Astrocyte of the cerebellum (primary cell): ENCODE data around the gene TMEM131.

Experiments used
- DNase-seq: peaks from one replicate; pipeline ENCODE4 v3.0.0-alpha.2; 2011; ENCODE audit warnings: low read depth
- H3K4me3 ChIP-seq: 2 replicates; pipeline ENCODE4 v1.5.1; 2011; ENCODE audit warnings: mild to moderate bottlenecking, low read depth, low read length, moderate library complexity
- in situ Hi-C: cut with HindIII; loops from 2 replicates; pipeline ENCODE4 v1.10.0; 2017; ENCODE audit warnings: low sequenced_read_pairs
- TF ChIP-seq, protein P1 (sequence below): IDR thresholded peaks from 2 replicates; pipeline ENCODE4 v1.5.1; 2012; ENCODE audit warnings: low read length, low read depth, moderate library complexity, mild to moderate bottlenecking; ENCODE audit errors: missing control alignments

TMEM131 gene

GRCh38 chr2:97747285-97747684 is 248.5 kb downstream of the TMEM131 start:
- no peak overlapping the region for H3K4me3 ChIP-seq
- in situ Hi-C loops: no loop called here
- TF ChIP-seq, protein P1, sequence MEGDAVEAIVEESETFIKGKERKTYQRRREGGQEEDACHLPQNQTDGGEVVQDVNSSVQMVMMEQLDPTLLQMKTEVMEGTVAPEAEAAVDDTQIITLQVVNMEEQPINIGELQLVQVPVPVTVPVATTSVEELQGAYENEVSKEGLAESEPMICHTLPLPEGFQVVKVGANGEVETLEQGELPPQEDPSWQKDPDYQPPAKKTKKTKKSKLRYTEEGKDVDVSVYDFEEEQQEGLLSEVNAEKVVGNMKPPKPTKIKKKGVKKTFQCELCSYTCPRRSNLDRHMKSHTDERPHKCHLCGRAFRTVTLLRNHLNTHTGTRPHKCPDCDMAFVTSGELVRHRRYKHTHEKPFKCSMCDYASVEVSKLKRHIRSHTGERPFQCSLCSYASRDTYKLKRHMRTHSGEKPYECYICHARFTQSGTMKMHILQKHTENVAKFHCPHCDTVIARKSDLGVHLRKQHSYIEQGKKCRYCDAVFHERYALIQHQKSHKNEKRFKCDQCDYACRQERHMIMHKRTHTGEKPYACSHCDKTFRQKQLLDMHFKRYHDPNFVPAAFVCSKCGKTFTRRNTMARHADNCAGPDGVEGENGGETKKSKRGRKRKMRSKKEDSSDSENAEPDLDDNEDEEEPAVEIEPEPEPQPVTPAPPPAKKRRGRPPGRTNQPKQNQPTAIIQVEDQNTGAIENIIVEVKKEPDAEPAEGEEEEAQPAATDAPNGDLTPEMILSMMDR: no peak
- no peak for DNase-seq

GRCh38 chr2:97745474-97746174 is 250.1 kb downstream of the TMEM131 start:
- TF ChIP-seq, protein P1: no peak
- DNase-seq: no peak
- in situ Hi-C loops: no loop called here
- no peak overlapping the region for H3K4me3 ChIP-seq

DNA sequence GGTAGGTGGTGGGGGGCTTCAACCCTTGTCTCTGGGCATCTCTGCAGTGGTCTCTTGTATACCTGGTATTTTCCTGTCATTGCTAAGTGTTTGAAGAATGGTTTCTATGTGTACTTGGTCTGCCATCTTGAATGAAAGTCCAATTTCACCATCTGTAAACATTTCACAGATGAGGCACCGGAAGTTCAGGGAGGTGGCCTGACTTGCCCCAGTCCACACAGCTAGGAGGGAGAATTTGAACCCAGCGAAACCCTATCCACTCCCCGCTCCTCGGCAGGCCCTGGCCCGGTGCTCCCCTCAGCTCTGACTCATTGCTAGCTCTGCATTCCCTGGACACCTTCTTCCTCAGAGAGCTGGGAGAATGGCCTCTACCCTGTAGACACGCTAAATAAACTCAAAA is 251.8 kb downstream of the TMEM131 start:
- TF ChIP-seq, protein P1: no peak
- in situ Hi-C loops: no loop called here
- H3K4me3 ChIP-seq: no peak overlapping the region
- no peak for DNase-seq

GRCh38 chr2:97742381-97742847 is 253.3 kb downstream of the TMEM131 start:
- H3K4me3 ChIP-seq: no peak overlapping the region
- in situ Hi-C loops: no loop called here
- TF ChIP-seq, protein P1: no peak
- DNase-seq: no peak

DNA sequence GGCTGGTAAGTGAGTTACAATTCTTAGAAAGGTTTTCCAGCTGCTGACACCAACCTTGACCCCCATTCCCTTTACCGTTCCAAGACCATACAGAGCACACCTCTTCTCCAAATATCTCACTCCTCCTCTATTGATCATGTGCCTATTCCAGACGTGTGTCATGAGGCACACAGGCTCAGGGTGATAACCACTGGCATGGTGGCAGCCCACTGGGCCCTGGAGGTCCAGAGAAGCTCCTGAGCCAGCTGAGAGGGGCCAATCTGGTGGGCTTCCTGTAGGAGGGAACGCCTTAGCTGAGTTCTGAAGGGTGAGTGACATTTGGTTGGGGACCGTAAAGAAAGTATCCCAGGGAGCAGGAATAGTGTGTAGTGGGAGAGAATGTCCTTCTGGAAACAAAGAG is 254.1 kb downstream of the TMEM131 start:
- no peak overlapping the region for H3K4me3 ChIP-seq
- no peak for DNase-seq
- TF ChIP-seq, protein P1: no peak
- in situ Hi-C loops: no loop called here

- H3K4me3 ChIP-seq: no peak overlapping the region
- no peak for DNase-seq
- in situ Hi-C loops: no loop called here
- TF ChIP-seq, protein P1: no peak
Measured at GRCh38 chr2:97741251-97741650, 254.5 kb downstream of the TMEM131 start.
